Astrocyte of the cerebellum (primary cell): Measurements from ENCODE around the gene PAXX.

Source experiments
- DNase-seq: peaks from one replicate; pipeline ENCODE4 v3.0.0-alpha.2; 2011; ENCODE audit warnings: low read depth
- H3K4me3 ChIP-seq: 2 replicates; pipeline ENCODE4 v1.5.1; 2011; ENCODE audit warnings: mild to moderate bottlenecking, low read depth, low read length, moderate library complexity
- in situ Hi-C: cut with HindIII; loops from 2 replicates; pipeline ENCODE4 v1.10.0; 2017; ENCODE audit warnings: low sequenced_read_pairs
- TF ChIP-seq, protein P1 (sequence below): IDR thresholded peaks from 2 replicates; pipeline ENCODE4 v1.5.1; 2012; ENCODE audit warnings: low read length, low read depth, moderate library complexity, mild to moderate bottlenecking; ENCODE audit errors: missing control alignments

Gene PAXX

DNA sequence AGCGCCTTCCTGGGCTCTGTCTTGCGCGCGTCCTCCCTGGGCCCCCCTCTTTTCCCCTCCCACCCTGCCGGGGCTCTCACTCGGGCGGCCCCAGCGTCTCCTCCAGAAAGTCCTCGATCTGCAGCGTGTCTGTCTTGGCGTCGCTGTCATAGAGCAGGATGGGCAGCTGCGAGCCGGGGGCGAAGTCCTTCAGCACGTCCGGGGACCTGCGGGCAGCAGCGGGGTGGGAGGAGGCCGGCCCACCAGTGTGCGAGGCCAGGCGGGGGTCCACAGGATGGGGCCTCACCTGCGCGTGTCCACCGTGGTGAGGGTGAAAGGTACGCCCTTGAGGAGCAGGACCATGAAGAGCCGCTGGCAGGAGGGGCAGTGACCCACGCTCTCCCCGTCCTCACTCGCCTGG lies 3.1 kb downstream of the PAXX start:
- in situ Hi-C loops = no loop called here
- H3K4me3 ChIP-seq = no peak overlapping the region

GRCh38 chr9:136995772-136996311 lies 3.6 kb downstream of the PAXX start:
- H3K4me3 ChIP-seq = no peak overlapping the region
- DNase-seq = no peak
- in situ Hi-C loops = no loop called here
- TF ChIP-seq, protein P1, sequence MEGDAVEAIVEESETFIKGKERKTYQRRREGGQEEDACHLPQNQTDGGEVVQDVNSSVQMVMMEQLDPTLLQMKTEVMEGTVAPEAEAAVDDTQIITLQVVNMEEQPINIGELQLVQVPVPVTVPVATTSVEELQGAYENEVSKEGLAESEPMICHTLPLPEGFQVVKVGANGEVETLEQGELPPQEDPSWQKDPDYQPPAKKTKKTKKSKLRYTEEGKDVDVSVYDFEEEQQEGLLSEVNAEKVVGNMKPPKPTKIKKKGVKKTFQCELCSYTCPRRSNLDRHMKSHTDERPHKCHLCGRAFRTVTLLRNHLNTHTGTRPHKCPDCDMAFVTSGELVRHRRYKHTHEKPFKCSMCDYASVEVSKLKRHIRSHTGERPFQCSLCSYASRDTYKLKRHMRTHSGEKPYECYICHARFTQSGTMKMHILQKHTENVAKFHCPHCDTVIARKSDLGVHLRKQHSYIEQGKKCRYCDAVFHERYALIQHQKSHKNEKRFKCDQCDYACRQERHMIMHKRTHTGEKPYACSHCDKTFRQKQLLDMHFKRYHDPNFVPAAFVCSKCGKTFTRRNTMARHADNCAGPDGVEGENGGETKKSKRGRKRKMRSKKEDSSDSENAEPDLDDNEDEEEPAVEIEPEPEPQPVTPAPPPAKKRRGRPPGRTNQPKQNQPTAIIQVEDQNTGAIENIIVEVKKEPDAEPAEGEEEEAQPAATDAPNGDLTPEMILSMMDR = no peak

More for the DNA sequence above, 3.1 kb downstream of the PAXX start:
- DNase-seq = no peak
- TF ChIP-seq, protein P1 = no peak

GRCh38 chr9:136996361-136997292 lies 4.4 kb downstream of the PAXX start, which contains the start of gene CLIC3:
TSS of gene CLIC3 (minus strand) at chr9:136996568. CDS start at chr9:136996543, 25 bp downstream.
- TF ChIP-seq, protein P1 = no peak
- DNase-seq = no peak
- in situ Hi-C loops = no loop called here
- H3K4me3 ChIP-seq = no peak within 1 kb of the TSS

- in situ Hi-C loops = no loop called here
- DNase-seq = no peak
- H3K4me3 ChIP-seq = no peak overlapping the region
- TF ChIP-seq, protein P1 = no peak
Observed at GRCh38 chr9:136997371-136997770, 5.1 kb downstream of the PAXX start.

DNA sequence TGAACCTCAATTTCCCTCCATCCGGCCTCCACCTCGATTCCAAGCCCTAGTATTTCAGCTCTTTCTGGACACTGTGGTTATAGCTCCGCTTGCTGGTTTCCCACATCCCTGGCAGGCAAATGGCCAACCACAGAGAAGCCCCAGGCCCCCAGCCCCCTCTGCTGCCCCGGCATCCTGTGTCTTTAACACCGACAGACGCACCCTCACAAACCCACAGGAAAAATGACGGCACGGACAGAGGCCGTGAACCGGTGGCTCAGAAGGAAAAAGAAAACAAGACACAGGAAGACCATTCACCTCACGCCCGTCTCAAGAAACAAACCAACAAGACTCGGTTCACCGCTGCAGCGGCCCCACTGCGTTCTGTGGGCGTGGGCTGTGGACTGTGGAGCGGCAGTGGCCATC lies 5.6 kb downstream of the PAXX start:
- TF ChIP-seq, protein P1 = no peak
- in situ Hi-C loops = no loop called here
- no peak for DNase-seq
- H3K4me3 ChIP-seq = no peak overlapping the region

- H3K4me3 ChIP-seq = no peak overlapping the region
- peak; percentile 34 for DNase-seq
- TF ChIP-seq, protein P1 = no peak
- in situ Hi-C loops = no loop called here
Observed at GRCh38 chr9:137000177-137000930, 8.1 kb downstream of the PAXX start.
